Urothelium cell line (cell line): ENCODE measurements around the gene FGF14.

Experiments used
- DNase-seq: peaks from one replicate; pipeline ENCODE4 v3.0.0; 2011; ENCODE audit warnings: low spot score, mixed read lengths
- FAIRE-seq: peaks from 2 replicates; lab custom pipeline; 2011; peaks lifted over from hg19 to GRCh38; lab: Jason Lieb, UNC

Gene FGF14

GRCh38 chr13:102198418-102199311, 203.2 kb downstream of the FGF14 start:
- no peak for FAIRE-seq
- no peak for DNase-seq

DNA sequence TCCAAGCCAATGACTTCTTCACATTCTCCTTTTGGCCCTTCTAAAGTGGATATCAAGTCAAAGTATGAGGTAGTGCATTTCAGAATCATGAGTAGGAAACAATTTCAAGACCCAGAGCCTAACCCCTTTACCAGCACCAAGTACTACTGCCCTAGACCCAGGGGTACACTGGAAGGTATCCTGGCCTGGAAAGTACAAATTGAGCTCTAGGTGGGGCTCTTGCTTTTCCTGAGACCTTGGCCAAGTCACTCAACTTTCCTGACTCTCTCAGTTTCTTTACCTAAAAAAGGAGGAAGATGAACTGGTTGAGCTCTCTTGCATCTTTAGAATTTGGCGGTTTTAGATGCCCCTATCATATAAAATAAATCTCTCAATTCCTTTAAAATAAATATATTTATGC, 204.7 kb downstream of the FGF14 start:
- DNase-seq (peak; percentile 4), FAIRE-seq (no peak)

GRCh38 chr13:102195566-102196462, 206.0 kb downstream of the FGF14 start:
- FAIRE-seq: no peak
- DNase-seq: no peak

DNA sequence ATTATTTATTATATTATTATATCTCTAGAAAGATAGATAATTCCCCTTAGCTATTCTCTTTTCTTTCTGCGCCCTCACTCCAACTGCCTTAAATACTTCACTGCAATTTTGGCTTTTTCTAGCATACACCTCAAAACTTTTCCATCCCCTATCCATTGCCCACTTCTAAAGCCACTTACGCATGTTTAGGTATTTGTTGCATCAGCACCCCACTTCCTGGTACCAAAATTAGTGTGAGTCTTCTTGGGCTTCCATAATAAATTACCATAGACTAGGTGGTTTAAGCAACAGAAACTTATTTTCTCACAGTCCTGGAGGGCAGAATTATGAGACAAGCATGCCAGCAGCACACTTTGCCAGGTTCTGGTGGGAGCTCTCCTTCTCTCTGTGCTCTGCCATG, 209.0 kb downstream of the FGF14 start:
- FAIRE-seq (no peak), DNase-seq (no peak)

- FAIRE-seq (no peak), DNase-seq (peak; percentile 10)
These were observed 209.8 kb downstream of the FGF14 start for GRCh38 chr13:102191951-102192502.

- DNase-seq (no peak), FAIRE-seq (no peak)
These were observed 210.9 kb downstream of the FGF14 start for GRCh38 chr13:102190930-102191329.

DNA sequence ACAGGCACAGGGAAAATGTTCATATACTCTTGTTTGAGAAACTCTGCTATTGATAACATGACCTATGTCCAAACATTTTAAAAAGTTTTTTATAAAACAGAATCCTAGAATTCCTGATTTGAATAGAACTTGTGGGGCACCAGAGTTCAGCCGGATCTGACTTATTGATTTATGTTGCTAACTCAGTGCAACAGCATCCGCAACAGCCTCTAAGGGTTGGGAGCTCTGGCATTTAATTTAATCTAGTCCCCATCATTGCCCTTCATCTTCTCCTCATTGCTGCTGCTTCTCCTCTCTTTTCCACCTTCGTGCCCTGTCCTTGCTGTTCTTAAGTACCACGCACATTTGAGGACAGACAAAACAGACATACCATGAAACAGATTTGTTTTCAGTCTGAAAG, 214.5 kb downstream of the FGF14 start:
- no peak for DNase-seq
- FAIRE-seq: no peak

GRCh38 chr13:102185375-102185984, 216.4 kb downstream of the FGF14 start:
- FAIRE-seq: no peak
- DNase-seq: no peak

DNA sequence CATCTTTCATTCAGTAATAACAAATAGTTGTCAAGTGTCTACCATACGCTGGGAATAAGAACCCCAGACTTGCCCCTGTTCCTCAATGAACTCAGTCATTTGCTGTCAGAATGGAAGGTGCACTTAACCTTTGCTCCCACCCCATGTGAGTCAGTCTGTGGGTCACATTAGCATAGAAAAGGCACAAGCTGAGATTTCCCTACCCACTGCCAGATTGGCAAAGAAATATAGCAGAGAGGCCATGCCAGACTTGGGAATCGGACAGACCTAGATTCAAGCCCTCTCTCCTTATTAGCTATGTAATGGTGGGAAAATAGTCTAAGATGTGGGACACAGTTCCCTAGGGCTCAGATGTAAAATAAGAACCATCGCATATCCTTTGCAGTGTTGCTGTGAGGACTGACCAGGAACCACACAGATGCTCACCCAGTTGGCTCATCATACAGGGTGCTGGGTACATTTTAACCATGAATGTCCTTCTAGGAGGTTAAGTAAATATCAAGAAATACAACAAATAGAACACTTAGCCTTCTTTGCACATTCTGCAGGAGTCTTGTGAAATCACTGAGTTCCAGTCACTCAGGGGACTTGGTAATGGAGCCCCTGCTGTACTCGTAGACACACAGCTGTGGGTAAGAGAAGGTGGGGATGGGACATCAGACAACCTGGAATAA, 218.2 kb downstream of the FGF14 start:
- FAIRE-seq: no peak

GRCh38 chr13:102182170-102182569, 219.7 kb downstream of the FGF14 start:
- DNase-seq (no peak), FAIRE-seq (no peak)

More for the DNA sequence above, 218.2 kb downstream of the FGF14 start:
- no peak for DNase-seq

GRCh38 chr13:102177431-102177830, 224.4 kb downstream of the FGF14 start:
- no peak for FAIRE-seq
- DNase-seq: no peak

DNA sequence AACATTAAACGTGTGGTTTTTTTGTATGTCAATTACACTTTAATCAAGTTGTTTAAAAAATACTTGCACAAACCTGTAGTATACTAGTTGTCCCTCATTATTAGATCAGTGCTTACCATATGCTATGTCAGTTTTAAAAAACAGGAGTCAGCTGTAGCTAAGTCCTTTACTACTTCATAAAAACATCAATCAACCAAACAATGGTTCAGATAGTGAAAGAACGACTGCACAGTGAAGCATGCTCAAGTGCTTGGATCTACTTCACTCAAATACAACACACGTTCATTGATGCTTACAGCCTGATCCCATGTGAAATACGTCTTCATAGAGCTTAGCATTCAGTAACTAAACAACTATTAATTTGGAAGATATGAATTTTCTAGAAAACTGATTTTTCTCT, 225.0 kb downstream of the FGF14 start:
- FAIRE-seq (no peak), DNase-seq (no peak)

- no peak for DNase-seq
- FAIRE-seq: no peak
These were observed 229.4 kb downstream of the FGF14 start for GRCh38 chr13:102172406-102172805.

DNA sequence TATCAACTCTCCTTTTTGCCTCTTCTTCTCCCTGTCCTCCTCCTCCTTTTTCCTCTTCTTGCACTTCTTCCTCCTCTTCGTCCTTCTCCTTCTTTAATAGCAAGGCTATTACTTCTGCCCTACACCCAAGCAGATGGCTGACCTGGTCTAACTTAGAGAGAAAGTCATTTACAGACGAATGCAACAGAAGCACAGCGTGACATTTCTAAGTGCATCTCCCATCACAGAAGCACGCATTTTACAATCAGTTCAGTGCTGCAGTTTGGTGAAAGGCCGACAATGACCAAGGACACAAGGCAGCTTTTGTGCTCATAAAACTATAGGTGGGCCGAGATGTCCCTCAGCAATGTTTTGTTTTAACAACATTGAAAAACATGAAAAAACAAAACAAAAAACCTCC, 231.5 kb downstream of the FGF14 start:
- no peak for FAIRE-seq
- DNase-seq: no peak

GRCh38 chr13:102169471-102170015, 232.3 kb downstream of the FGF14 start:
- FAIRE-seq (no peak), DNase-seq (no peak)

DNA sequence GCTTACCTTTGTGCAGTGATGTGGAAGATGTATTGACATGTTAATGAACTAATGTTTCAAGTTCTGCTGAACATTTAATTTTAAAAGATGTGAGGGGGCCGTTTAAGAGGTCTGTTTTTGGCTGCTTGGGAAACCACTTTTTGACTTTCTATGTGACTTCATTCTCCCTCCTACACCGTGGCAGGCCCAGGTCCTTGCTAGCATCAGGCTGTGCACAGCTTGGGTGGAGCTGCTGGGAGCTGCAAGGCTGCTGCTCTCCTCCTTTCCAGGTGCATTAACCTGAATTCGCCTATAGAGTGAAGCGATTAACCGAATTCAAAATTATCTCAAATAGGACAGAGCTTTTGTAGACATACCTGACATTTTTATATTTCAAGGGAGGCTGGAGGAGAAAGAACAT, 249.1 kb downstream of the FGF14 start:
- FAIRE-seq (no peak), DNase-seq (no peak)

DNA sequence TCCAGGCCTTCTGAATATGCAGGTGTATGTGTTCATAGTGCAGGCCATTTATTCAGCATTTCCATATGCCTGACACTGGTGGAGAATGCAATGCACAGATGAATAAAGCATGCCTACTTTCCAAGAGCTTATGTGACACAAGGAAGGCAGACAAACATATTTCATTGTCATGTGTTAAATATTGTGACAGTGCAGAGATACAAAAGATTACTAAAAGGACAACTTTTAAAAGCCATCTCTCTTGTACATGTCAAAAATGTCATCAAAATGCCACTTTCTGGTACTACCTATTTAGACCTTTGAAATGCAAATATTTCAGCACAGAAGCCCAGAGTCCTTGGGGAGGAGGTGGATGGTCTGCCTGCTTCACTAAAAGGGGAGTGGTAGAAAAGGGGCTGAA, 254.5 kb downstream of the FGF14 start:
- DNase-seq (no peak), FAIRE-seq (no peak)

GRCh38 chr13:102145750-102146149, 256.1 kb downstream of the FGF14 start:
- FAIRE-seq (no peak), DNase-seq (no peak)

DNA sequence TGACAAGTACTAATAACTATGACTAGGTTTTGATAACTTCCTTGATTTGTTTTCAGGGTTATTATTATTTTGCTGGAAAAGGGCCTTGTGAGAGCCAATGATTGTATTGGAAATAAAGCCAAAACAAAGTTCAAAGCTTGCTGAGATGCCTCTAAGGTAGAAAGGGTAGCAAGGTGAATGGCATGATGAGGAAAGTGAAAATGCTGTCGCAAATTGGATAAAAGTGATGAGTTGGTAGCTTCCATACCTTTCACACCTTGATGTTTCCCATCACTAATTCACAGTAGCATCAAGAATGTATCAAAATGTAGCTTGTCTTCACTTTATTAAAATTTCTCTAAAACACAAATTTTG, 259.4 kb downstream of the FGF14 start:
- DNase-seq: no peak
- no peak for FAIRE-seq
